C4-2B (cell line): Measurements from ENCODE around the gene BRSK2.

Source experiments
- H3K27ac ChIP-seq: fragments of 450-650 bp; 2 replicates; pipeline ENCODE4 v1.5.1; 2017
- CTCF ChIP-seq: fragments of 450-650 bp; conservative IDR thresholded peaks from 2 replicates; pipeline ENCODE4 v1.5.1; 2017; ENCODE audit warnings: mild to moderate bottlenecking
- ZFX ChIP-seq: fragments of 450-650 bp; IDR thresholded peaks from 2 replicates; pipeline ENCODE4 v1.6.1; 2017

The BRSK2 gene

GRCh38 chr11:1490651-1491050, 100.9 kb downstream of the BRSK2 start:
- TF ChIP-seq ZFX: no peak
- TF ChIP-seq CTCF: no peak
- no peak overlapping the region for H3K27ac ChIP-seq

GRCh38 chr11:1491379-1491778, 101.6 kb downstream of the BRSK2 start:
- no peak overlapping the region for H3K27ac ChIP-seq
- TF ChIP-seq ZFX: no peak
- TF ChIP-seq CTCF: no peak

- TF ChIP-seq ZFX (no peak), CTCF (no peak)
- H3K27ac ChIP-seq: no peak overlapping the region
Observed at GRCh38 chr11:1493650-1494244, 104.0 kb downstream of the BRSK2 start.

GRCh38 chr11:1494650-1495049, 104.9 kb downstream of the BRSK2 start:
- H3K27ac ChIP-seq: no peak overlapping the region; the same call in 1 of the 2 replicates

GRCh38 chr11:1496091-1496760, 106.5 kb downstream of the BRSK2 start:
- no peak for TF ChIP-seq CTCF
- TF ChIP-seq ZFX: no peak
- no peak overlapping the region for H3K27ac ChIP-seq

More at GRCh38 chr11:1494650-1495049, 104.9 kb downstream of the BRSK2 start:
- TF ChIP-seq ZFX: no peak
- TF ChIP-seq CTCF: no peak

- TF ChIP-seq CTCF: no peak
- no peak for TF ChIP-seq ZFX
Observed at GRCh38 chr11:1496761-1497095, 107.0 kb downstream of the BRSK2 start.

GRCh38 chr11:1497600-1497999, 107.9 kb downstream of the BRSK2 start:
- TF ChIP-seq CTCF: no peak
- no peak for TF ChIP-seq ZFX
- no peak overlapping the region for H3K27ac ChIP-seq

More at GRCh38 chr11:1496761-1497095, 107.0 kb downstream of the BRSK2 start:
- H3K27ac ChIP-seq: no peak overlapping the region
